ENCODE results near the gene TM4SF1. TPM values are rescaled to one million over a fixed set of nuclear protein-coding genes. Genes with fewer than 3 reads are reported as not detected.
"Not testable (repeated sequence)": the region's sequence is repeated elsewhere in the genome, so short reads cannot be mapped to it uniquely, and the experiment has no call there.

Gene TM4SF1
- total RNA-seq, 1 donor from 2014 or later: 97.7 TPM

DNA sequence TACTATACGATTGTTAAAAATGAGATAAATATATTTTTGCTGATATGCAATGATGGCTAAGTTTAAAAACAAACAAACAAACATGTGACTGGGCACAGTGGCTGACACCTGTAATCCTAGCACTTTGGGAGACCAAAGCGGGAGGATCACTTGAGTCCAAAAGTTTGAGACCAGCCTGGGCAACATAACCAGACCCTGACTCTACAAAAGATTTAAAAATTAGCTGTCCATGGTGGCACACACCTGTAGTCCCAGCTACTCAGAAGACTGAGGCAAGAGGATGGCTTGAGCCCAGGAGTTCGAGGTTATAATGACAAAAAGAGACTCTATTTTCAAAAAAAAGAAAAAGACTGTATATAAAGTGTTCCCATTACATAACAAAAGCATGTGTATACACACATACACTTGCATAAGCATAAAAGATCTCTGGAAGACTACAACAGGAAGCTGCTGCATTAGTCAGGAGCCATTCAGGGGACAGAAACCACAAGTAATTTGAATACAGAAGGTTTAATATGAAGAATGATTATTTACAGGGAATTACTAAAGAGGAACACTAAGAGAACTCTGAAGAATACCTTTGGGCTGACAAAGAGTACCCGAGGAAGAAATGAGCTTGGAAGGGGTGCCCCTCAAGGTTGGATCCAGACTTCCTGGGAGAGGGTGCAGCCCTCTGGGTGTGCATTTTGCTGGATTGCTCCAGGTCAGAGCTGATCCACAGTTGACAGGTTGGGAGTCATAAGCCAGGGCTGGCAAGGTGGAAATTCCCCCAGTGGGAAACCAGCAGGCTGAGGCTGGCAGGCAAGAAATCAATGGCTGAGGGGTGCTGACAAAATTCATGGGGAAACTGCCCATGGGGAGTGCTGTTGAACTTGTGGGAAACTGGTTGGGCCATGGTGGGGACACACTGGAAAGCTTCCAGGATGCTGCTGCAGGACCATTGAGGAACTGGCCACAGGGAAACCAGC lies 34.8 kb downstream of the TM4SF1 start:
- H3K27me3 ChIP-seq: no peaks in the 10 kb centered on the region
- no peak overlapping the region for H3K27ac ChIP-seq
- TF ChIP-seq POLR2A (IDR thresholded peaks at IDR 0.05): no peak
- no peak for TF ChIP-seq CTCF (IDR thresholded peaks at IDR 0.05)
- TF ChIP-seq POLR2AphosphoS5 (IDR thresholded peaks at IDR 0.05; ENCODE audit: insufficient read depth in 1 of 2, low read depth in 1 of 2): no peak
- no peak for DNase-seq (ENCODE audit: extremely low spot score in 2 of 2)
- intact Hi-C loops (cut with DNase I): no loop called here
- H3K4me3 ChIP-seq: no peak overlapping the region
- no peaks in the 10 kb centered on the region for H3K36me3 ChIP-seq
- H3K4me1 ChIP-seq: peaks cover 4% of the 10 kb centered on the region
- no peaks in the 10 kb centered on the region for H3K9me3 ChIP-seq

GRCh38 chr3:149340310-149340933 lies 37.0 kb downstream of the TM4SF1 start:
- H3K36me3 ChIP-seq: no peaks in the 10 kb centered on the region
- H3K27me3 ChIP-seq: no peaks in the 10 kb centered on the region
- H3K4me1 ChIP-seq: peaks cover 4% of the 10 kb centered on the region
- intact Hi-C loops (cut with DNase I): no loop called here
- no peaks in the 10 kb centered on the region for H3K9me3 ChIP-seq
- H3K27ac ChIP-seq: peak overlapping the region; percentile 3
- DNase-seq (ENCODE audit: extremely low spot score in 2 of 2): no peak
- TF ChIP-seq POLR2AphosphoS5 (IDR thresholded peaks at IDR 0.05; ENCODE audit: insufficient read depth in 1 of 2, low read depth in 1 of 2): peak in 1 of 2 donors; percentile 23
- no peak for TF ChIP-seq POLR2A (IDR thresholded peaks at IDR 0.05)
- TF ChIP-seq CTCF (IDR thresholded peaks at IDR 0.05): no peak
- H3K4me3 ChIP-seq: no peak overlapping the region

- Histone ChIP-seq H3K27me3 (no peaks in the 10 kb centered on the region), H3K36me3 (no peaks in the 10 kb centered on the region), H3K27ac (peak overlapping the region; percentile 4), H3K4me1 (peaks cover 4% of the 10 kb centered on the region), H3K4me3 (no peak overlapping the region), H3K9me3 (no peaks in the 10 kb centered on the region)
- intact Hi-C loops (cut with DNase I): no loop called here
- no peak for DNase-seq (ENCODE audit: extremely low spot score in 2 of 2)
- peak in 1 of 2 donors; percentile 93 for TF ChIP-seq POLR2AphosphoS5 (IDR thresholded peaks at IDR 0.05; ENCODE audit: insufficient read depth in 1 of 2, low read depth in 1 of 2)
- no peak for TF ChIP-seq CTCF (IDR thresholded peaks at IDR 0.05)
Measured at GRCh38 chr3:149339931-149340309, 37.5 kb downstream of the TM4SF1 start.

- intact Hi-C loops (cut with DNase I); H3K4me3 ChIP-seq; H3K36me3 ChIP-seq; H3K4me1 ChIP-seq; H3K27me3 ChIP-seq; H3K27ac ChIP-seq; DNase-seq (ENCODE audit: extremely low spot score in 2 of 2); H3K9me3 ChIP-seq: not testable (repeated sequence)
Measured at GRCh38 chr3:149337486-149337885, 40.0 kb downstream of the TM4SF1 start.

DNA sequence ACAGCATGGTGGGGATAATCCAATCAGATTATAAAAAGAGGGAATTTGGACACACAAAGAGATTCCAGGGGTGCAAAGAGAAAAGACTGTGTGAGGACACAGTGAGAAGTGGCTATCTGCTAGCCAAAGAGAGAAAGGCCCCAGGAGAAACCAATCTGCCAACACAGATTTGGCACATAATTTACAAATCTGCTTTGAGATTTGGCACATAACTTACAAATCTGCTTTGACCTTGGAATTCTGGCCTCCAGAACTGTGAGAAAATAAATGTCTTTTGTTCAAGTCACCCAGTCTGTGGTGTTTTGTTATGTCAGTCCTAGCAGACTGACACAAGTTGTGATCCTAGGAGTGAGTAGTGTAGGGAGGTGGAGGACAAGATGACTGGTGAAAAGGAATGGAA lies 40.5 kb downstream of the TM4SF1 start:
- no peak for TF ChIP-seq CTCF (IDR thresholded peaks at IDR 0.05)
- no peak for DNase-seq (ENCODE audit: extremely low spot score in 2 of 2)
- Histone ChIP-seq H3K36me3 (no peaks in the 10 kb centered on the region), H3K4me1 (peaks cover 4% of the 10 kb centered on the region), H3K27ac (no peak overlapping the region), H3K9me3 (no peaks in the 10 kb centered on the region), H3K4me3 (no peak overlapping the region), H3K27me3 (no peaks in the 10 kb centered on the region)
- intact Hi-C loops (cut with DNase I): no loop called here

Measured in vagina (tissue), 2 donors.